Heart right ventricle (tissue), 16 donors: Measurements from ENCODE around the gene MZT2A. TPM values are rescaled to one million over a fixed set of nuclear protein-coding genes. Genes with fewer than 3 reads are reported as not detected.
"Not testable (repeated sequence)": the region's sequence is repeated elsewhere in the genome, so short reads cannot be mapped to it uniquely, and the experiment has no call there.

Experiments used
- ATAC-seq, 8 donors: fragments of 200-7000 bp; cut with Tn5 transposase; one replicate each; pipeline ENCODE4 v1.9.1; 2020; ENCODE audit warnings: mild to moderate bottlenecking in 8 of 8, moderate library complexity in 8 of 8, moderate number of reproducible peaks in 1 of 8
- DNase-seq, 2 donors: peaks; one replicate each; pipeline ENCODE4 v3.0.0-alpha.2; 2020
- H3K27ac ChIP-seq, 10 donors: fragments of 200-600 bp; sonication (generic) in 2 of 10; one replicate each; pipeline versions ENCODE4 v1.5.0 to v1.8.0; 2020 to 2022; ENCODE audit warnings: mild to moderate bottlenecking in 3 of 10
- H3K27me3 ChIP-seq, 7 donors: fragments of 200-600 bp; one replicate each; pipeline ENCODE4 v1.8.0; 2021 to 2022; ENCODE audit warnings: mild to moderate bottlenecking in 2 of 7
- H3K36me3 ChIP-seq, 9 donors: fragments of 200-600 bp; sonication (generic) in 1 of 9; one replicate each; pipeline versions ENCODE4 v1.5.0 to v1.8.0; 2020 to 2022; ENCODE audit warnings: mild to moderate bottlenecking in 2 of 9
- H3K4me1 ChIP-seq, 9 donors: fragments of 200-600 bp; sonication (generic) in 1 of 9; one replicate each; pipeline versions ENCODE4 v1.5.0 to v1.8.0; 2020 to 2022; ENCODE audit warnings: mild to moderate bottlenecking in 4 of 9
- H3K4me3 ChIP-seq, 10 donors: fragments of 200-600 bp; sonication (generic) in 2 of 10; one replicate each; pipeline versions ENCODE4 v1.5.0 to v1.8.0; 2020 to 2022; ENCODE audit warnings: mild to moderate bottlenecking in 7 of 10, moderate library complexity in 2 of 10
- H3K9me3 ChIP-seq, 11 donors: fragments of 200-600 bp in 10 of 11; sonication (generic) in 2 of 11; one replicate each; pipeline versions ENCODE4 v1.5.0 to v1.8.0; 2013 to 2022; ENCODE audit warnings: mild to moderate bottlenecking in 2 of 11, control low read depth in 1 of 11, moderate library complexity in 1 of 11
- CTCF ChIP-seq, 9 donors: fragments of 200-600 bp; sonication (generic) in 2 of 9; IDR thresholded peaks; one replicate each; pipeline versions ENCODE4 v1.5.0 to v1.8.0; 2021 to 2022; ENCODE audit warnings: antibody characterized with exemption in 9 of 9, mild to moderate bottlenecking in 5 of 9, moderate library complexity in 1 of 9
- WGBS, 2 donors: extraction: QIAGEN DNeasy Blood & Tissue Kit; methylation state at CpG; one replicate each; pipeline ENCODE4 v1.1.7; 2013; ENCODE audit warnings: inconsistent platforms in 1 of 2; 5-methylcytosine and 5-hydroxymethylcytosine counted together
- intact Hi-C, 10 donors: fragments of 100-400 bp; cut with DNase I; formaldehyde crosslinking; loops; one replicate each; pipeline versions ENCODE4 v1.11.1 to v1.14.2; 2022
- long read RNA-seq, 3 donors: library from polyadenylated mRNA; unstranded; transcript quantifications; one replicate each; pipeline ENCODE4 v2.0.0, GENCODE V29; 2020 to 2021
- polyA plus RNA-seq, 2 donors: library from polyadenylated mRNA; stranded (reverse); fragments of 200-250 nt; gene quantifications; one replicate each; pipeline ENCODE4 v1.2.3, GENCODE V29; 2013
- total RNA-seq, 10 donors: library from RNA; stranded (reverse); fragmentation: NEBNext Ultra II Directional in 3 of 10; extraction: Animal tissue kit (Norgen Biotek cat#: 25700) in 3 of 10; gene quantifications; one replicate each; pipeline versions ENCODE4 v1.2.1 to v1.2.4, GENCODE V29; 2021 to 2023
- donor health status: Arrhythmogenic right ventricular cardiomyopathy.
- donor health status: ischemic (EF 13 %, LVEDD 7.1; RV severe dilation, severe dysfunction).
- donor health status: healthy with polysubstance abuse.
- donor health status: DM: no; HTN: yes; CAD: no.
- donor health status: DM: no; HTN: no; CAD: no.
- donor health status: ischemic (EF 25% LVEDD 6.9; RV normal size, moderate dysfunction).
- donor health status: ischemic (EF 25% LVEDD 5.7; RV mildly dilated, moderate dysfunction).
- donor health status: healthy.
- donor health status: DM: yes; HTN: yes; CAD: no.
- donor health status: Ischemic cardiomyopathy.
- donor health status: ischemic (EF 35%, LVEDD 5.7; RV mildly dilated, moderate dysfunction).
- donor health status: nonischemic (EF 11% LVEDD 7.7; RV severe dilation, severe dysfunction).
- donor health status: DM: yes; HTN: yes; CAD: no.
- donor health status: PGD.
- donor health status: ischemic (EF 29% LVEDD 5.4; RV normal size, mild dysfunction).
- donor health status: nonischemic (EF 23%, LVEDD 6.1; RV moderate dilation, normal function).

MZT2A gene
- total RNA-seq (100 to 1,000 TPM; 114 to 279 (median 186) TPM), polyA plus RNA-seq (100 to 1,000 TPM; 533 to 674 TPM)
- long read RNA-seq, donor 1, transcript MZT2A-201 (3 exons, 624 nt), result major isoform, 134 of 231 reads
- long read RNA-seq, donor 1, transcript MZT2A-204 (4 exons, 980 nt), result minor isoform, 22 of 231 reads
- long read RNA-seq, donor 1, partial matches to known transcripts, result 49 of 231 reads
- long read RNA-seq, donor 1, other reads (novel, unspliced or antisense), result 23 of 231 reads
- long read RNA-seq, donor 2, transcript MZT2A-201 (3 exons, 624 nt), result major isoform, 182 of 239 reads
- long read RNA-seq, donor 2, partial matches to known transcripts, result 42 of 239 reads
- long read RNA-seq, donor 2, other reads (novel, unspliced or antisense), result 14 of 239 reads
- long read RNA-seq, donor 3, transcript MZT2A-201 (3 exons, 624 nt), result major isoform, 5 of 14 reads
- long read RNA-seq, donor 3, partial matches to known transcripts, result 5 of 14 reads
- long read RNA-seq, donor 3, other reads (novel, unspliced or antisense), result 3 of 14 reads

- peak in 3 of 8 donors; percentile 0 to 5 (median 3) for ATAC-seq
- not testable (repeated sequence) for H3K27me3 ChIP-seq, H3K9me3 ChIP-seq, H3K36me3 ChIP-seq
- Histone ChIP-seq H3K4me1 (peaks cover 3 to 58% (median 40%) of the 10 kb centered on the region in 9 donors), H3K4me3 (peak within 1 kb of the TSS; percentile 76 to 99 (median 90)), H3K27ac (peak within 1 kb of the TSS; percentile 83 to 94 (median 90))
- intact Hi-C loops, result loop anchor here in 2 of 10 donors (10.0 kb wide), 2 partner anchors 77 to 183 kb away; no protein-coding TSS in a partner anchor
- DNase-seq, result peak in 1 of 2 donors; percentile 18
- 1% methylated on average over 32 to 53 of the region's 53 CpGs for WGBS, 2 donors
Observed at GRCh38 chr2:131492015-131492417, at the start of gene MZT2A. Gene MZT2A, minus strand, starts transcription at chr2:131492397. Its CDS starts 21 bp downstream, at chr2:131492376.

GRCh38 chr2:131538856-131539255, 46.7 kb upstream of the MZT2A start:
- 95 to 96% methylated on average over 13 of the region's 13 CpGs for WGBS, 2 donors
- H3K27ac ChIP-seq, H3K4me1 ChIP-seq, DNase-seq, ATAC-seq, H3K36me3 ChIP-seq, H3K4me3 ChIP-seq, intact Hi-C loops, H3K9me3 ChIP-seq: not testable (repeated sequence)
- peaks cover 0 to 12% (median 0%) of the 10 kb centered on the region in 7 donors for H3K27me3 ChIP-seq

- intact Hi-C loops, H3K4me1 ChIP-seq, H3K36me3 ChIP-seq, H3K27ac ChIP-seq, H3K4me3 ChIP-seq, H3K9me3 ChIP-seq, ATAC-seq, DNase-seq: not testable (repeated sequence)
- H3K27me3 ChIP-seq, result peaks cover 0 to 12% (median 0%) of the 10 kb centered on the region in 7 donors
- WGBS, 2 donors, result 91 to 92% methylated on average over 14 of the region's 14 CpGs
Observed at GRCh38 chr2:131536841-131537240, 44.6 kb upstream of the MZT2A start.

- H3K9me3 ChIP-seq, DNase-seq, H3K4me3 ChIP-seq, ATAC-seq, H3K27ac ChIP-seq, H3K4me1 ChIP-seq, H3K36me3 ChIP-seq, intact Hi-C loops: not testable (repeated sequence)
- 67 to 75% methylated on average over 17 to 20 of the region's 21 CpGs for WGBS, 2 donors
- peaks cover 0 to 12% (median 0%) of the 10 kb centered on the region in 7 donors for H3K27me3 ChIP-seq
Observed at GRCh38 chr2:131535951-131536826, 44.0 kb upstream of the MZT2A start.

- Histone ChIP-seq H3K27me3 (peaks cover 0 to 12% (median 0%) of the 10 kb centered on the region in 7 donors), H3K27ac (no peak overlapping the region), H3K4me3 (no peak overlapping the region), H3K4me1 (no peaks in the 10 kb centered on the region), H3K9me3 (no peaks in the 10 kb centered on the region), H3K36me3 (no peaks in the 10 kb centered on the region)
- WGBS, 2 donors, result 64 to 76% methylated on average over 4 of the region's 4 CpGs
- intact Hi-C loops, result no loop called here
- TF ChIP-seq CTCF (IDR thresholded peaks at IDR 0.05), result no peak
- DNase-seq (no peak), ATAC-seq (no peak)
Observed at GRCh38 chr2:131535526-131535925, 43.3 kb upstream of the MZT2A start.

- H3K4me3 ChIP-seq, DNase-seq, H3K27ac ChIP-seq, H3K4me1 ChIP-seq, ATAC-seq, H3K9me3 ChIP-seq, intact Hi-C loops, H3K36me3 ChIP-seq: not testable (repeated sequence)
- H3K27me3 ChIP-seq, result peaks cover 0 to 12% (median 0%) of the 10 kb centered on the region in 7 donors
- 46 to 64% methylated on average over 11 of the region's 11 CpGs for WGBS, 2 donors
Observed at GRCh38 chr2:131534965-131535364, 42.8 kb upstream of the MZT2A start.

GRCh38 chr2:131534317-131534672, 42.1 kb upstream of the MZT2A start:
- 82 to 97% methylated on average over 7 to 11 of the region's 13 CpGs for WGBS, 2 donors
- H3K4me1 ChIP-seq, intact Hi-C loops, DNase-seq, H3K36me3 ChIP-seq, H3K9me3 ChIP-seq, H3K4me3 ChIP-seq, H3K27ac ChIP-seq: not testable (repeated sequence)
- ATAC-seq, result peak in 1 of 8 donors; percentile 34
- H3K27me3 ChIP-seq, result peaks cover 0 to 12% (median 0%) of the 10 kb centered on the region in 7 donors

- H3K9me3 ChIP-seq, H3K36me3 ChIP-seq, H3K4me3 ChIP-seq, H3K4me1 ChIP-seq, DNase-seq, intact Hi-C loops, H3K27me3 ChIP-seq, H3K27ac ChIP-seq: not testable (repeated sequence)
- ATAC-seq, result peak in 6 of 8 donors; percentile 29 to 45 (median 38)
- WGBS, 2 donors, result 63 to 73% methylated on average over 12 to 16 of the region's 17 CpGs
Observed at GRCh38 chr2:131533609-131534316, 41.6 kb upstream of the MZT2A start.
